GM12872 (cell line): ENCODE data around the gene NFYA.

ENCODE experiments used
- CTCF ChIP-seq: IDR thresholded peaks from 3 replicates; pipeline ENCODE4 v1.5.1; 2011; ENCODE audit warnings: low read depth, mild to moderate bottlenecking, low read length, moderate library complexity; ENCODE audit not compliant: insufficient read depth

NFYA gene

GRCh38 chr6:41040101-41040939 lies 32.5 kb upstream of the NFYA start:
- TF ChIP-seq CTCF = no peak

- TF ChIP-seq CTCF = no peak
Observed at GRCh38 chr6:41040940-41041536, 31.7 kb upstream of the NFYA start.

GRCh38 chr6:41042226-41043055 lies 30.3 kb upstream of the NFYA start, which contains the start of gene TSPO2:
TSPO2 (plus strand) TSS chr6:41042467; CDS start chr6:41042986, 519 bp downstream.
- no peak for TF ChIP-seq CTCF

GRCh38 chr6:41043151-41043550 lies 29.6 kb upstream of the NFYA start:
- TF ChIP-seq CTCF = no peak

- no peak for TF ChIP-seq CTCF
Observed at GRCh38 chr6:41045664-41046063, 27.1 kb upstream of the NFYA start.

- no peak for TF ChIP-seq CTCF
Observed at GRCh38 chr6:41046084-41046483, 26.7 kb upstream of the NFYA start.

- TF ChIP-seq CTCF = no peak
Observed at GRCh38 chr6:41047306-41047705, 25.5 kb upstream of the NFYA start.
